Amniotic stem cell (primary cell): ENCODE data around the gene PLCB1.
"Not testable (repeated sequence)": the region's sequence is repeated elsewhere in the genome, so short reads cannot be mapped to it uniquely, and the experiment has no call there.

Experiments
- DNase-seq: peaks from one replicate; lab custom pipeline; 2025; lab: John Stamatoyannopoulos, UW

The PLCB1 gene

DNA sequence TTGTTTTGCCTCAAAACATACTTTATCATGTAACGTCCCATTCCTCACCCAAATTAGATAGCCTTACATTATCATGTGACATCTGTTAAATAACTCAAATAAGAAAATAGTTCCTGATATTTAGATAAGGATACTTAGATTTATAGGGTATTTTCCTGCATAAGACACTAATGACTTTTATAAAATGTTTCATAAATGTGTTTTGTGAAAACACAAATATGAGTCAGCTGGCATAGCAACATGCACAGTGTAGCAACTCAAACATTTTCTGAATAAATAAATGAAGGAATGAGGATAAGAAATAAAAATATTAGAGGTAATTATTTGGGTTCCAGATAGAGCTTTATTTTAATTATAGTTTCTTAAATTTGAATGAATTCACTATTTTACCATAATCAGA, 476.4 kb downstream of the PLCB1 start:
- DNase-seq, result no peak

DNA sequence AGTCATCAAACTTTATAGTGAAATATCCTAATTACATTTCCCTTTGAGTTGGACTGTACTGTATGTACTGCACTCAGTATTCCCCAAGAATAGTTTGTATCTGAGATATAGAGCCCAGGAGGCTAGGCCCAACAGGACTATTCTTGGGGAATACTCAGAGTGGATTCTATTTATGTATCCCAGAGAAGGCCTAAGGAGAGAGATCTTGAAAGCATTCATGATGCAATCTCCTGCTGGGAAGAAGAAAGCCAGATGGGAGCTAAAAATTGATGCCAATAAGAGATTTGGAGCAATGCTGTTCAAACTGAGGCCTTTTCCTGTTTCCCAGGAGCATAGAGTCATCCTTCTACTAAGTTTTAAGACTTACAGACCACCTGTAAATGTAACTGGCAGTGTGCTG, 484.7 kb downstream of the PLCB1 start:
- DNase-seq, result no peak

DNA sequence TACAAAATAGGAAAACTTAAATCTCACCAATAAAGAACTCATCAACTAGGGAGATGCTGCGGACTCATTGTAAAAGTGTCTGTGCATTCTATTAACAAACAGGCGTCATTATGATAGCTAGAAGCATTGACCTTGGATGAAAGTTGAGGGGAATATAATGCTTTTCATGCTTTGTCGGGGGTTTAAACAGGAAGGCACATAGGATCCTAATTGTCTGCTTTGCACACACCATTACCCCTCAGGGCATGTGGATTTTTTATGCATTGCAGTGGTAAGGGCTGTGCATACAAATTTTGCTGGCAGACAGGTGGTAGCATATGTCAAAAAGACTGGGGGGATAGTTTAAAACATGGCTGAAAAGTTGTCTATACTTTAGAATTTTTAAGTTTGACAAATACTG, 488.9 kb downstream of the PLCB1 start:
- no peak for DNase-seq

DNA sequence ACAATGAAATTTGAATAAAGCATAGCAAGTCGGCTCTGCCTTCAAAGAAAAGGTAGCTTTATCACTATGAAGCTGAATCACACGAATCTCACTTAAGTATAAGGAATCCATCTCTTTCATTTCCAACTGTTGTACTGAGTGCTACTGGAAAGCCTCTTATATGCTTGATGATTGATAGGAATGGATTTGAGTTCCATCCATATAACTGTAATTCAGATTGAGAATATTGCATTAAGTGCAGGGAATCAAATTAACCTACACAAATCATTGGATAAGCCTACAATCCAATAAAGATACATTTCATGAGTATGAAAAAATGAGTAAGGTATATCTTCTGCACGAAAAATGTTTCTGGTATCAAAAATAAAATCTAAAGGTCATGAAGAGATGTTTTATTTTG, 492.0 kb downstream of the PLCB1 start:
- DNase-seq, result no peak

DNA sequence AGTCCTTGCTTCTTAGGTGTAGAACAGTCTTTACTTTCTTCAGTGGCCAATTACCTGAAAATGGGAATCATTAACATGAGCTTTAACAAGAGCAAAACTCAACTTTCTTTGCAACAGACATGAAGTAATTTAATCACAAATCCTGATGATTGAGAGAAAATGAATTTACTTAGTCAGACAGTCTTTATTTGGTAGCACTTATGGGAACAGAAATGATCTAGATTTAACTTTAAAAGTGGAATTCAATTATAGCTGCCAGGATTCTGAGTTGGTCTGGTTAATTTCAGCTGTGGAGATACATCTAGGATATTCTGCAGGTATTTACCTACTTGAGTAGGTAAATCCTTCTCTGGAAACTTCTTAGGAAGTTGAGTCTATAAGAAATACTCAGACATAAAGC, 492.6 kb downstream of the PLCB1 start:
- no peak for DNase-seq

DNA sequence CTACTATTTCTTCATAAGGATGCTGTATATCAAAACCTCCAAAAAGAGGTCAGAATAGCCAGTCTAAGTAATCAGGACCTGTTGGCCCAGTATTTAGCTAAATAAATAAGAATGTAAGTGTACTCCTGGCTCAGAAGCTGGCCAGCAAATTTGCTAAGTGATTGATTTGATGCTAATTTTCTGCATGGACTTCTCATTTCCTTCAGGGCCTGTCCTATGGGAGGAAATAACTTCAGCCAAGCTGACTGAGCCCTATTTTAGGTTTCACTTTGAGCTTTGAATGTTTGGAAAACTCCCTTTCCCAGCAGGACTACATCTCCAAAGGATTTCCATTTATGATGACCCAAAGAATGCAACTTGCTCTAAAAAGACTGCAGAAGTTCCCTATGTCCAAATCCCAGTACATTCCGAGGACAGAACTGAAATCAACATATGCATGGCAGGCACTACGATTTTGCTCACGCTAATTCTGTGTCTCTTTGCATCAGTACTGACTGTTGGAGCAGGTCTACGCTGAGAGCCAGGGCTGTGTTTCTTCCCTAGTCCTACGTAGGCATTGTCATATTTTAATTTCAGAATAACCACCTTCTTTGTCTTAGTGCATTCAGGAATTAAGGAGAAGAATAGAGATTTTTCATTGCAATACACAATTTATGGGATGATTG, 495.4 kb downstream of the PLCB1 start:
- no peak for DNase-seq

DNA sequence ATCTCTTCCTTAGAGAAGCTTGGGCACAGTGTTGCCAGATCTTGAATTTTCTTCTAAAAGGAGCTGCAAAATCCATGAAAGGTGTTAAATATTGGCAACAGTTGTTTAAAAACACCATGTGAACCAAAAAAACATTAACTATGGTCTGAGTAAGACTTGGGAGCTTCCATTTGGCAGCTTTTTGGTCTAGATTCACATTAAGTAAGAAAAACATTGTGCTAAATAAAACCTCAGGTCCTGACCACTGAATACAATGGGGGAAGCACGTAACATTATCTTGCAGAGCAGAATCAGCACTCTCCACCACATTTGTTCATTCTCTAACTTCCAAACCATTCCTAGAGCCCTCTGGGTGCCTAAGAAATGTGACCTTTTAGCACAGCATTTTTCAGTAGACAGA, 499.2 kb downstream of the PLCB1 start:
- DNase-seq, result no peak

DNA sequence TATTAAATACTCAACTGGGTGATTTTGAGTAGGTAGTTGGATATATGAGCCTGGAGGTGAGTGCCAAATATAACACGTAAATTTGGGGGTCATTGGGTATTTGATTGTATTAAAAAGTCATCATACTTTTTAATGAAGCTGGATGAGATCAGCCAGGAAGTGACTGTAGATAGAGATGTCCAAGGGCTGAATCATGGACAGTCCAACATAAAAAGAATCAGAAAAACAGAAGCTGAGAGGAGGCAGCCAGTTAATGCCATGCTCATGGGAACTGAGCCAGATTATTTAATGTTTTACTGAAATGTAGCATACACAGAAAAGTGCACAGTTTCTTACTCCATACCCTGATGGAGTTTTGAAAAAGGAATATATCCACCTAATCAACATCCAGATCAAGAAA, 501.3 kb downstream of the PLCB1 start:
- no peak for DNase-seq

DNA sequence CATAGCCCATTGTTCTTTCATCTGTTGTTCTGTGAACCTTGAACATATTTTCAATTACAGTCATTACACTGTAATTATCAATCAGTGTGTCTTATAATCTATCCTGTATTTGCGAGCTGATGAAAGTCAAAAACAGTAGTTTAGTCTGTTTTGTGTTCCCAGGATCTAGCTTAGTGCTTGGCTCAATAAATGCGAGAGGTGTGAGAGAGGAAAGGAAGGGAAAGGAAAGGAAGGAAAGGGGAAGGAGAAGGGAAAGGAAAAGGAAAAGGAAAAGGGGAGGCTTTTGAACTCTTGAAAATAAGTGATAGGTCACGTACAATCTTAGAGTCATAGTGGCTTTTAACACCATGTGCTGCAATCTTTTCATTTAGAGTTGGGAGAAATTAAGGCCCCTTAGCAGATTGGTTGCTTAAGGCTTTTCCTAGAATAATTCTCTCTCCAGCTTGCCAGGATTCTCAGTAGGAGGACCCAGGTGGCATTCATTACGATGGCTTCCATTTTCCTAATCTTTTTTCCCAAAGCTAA, 503.0 kb downstream of the PLCB1 start:
- no peak for DNase-seq

DNA sequence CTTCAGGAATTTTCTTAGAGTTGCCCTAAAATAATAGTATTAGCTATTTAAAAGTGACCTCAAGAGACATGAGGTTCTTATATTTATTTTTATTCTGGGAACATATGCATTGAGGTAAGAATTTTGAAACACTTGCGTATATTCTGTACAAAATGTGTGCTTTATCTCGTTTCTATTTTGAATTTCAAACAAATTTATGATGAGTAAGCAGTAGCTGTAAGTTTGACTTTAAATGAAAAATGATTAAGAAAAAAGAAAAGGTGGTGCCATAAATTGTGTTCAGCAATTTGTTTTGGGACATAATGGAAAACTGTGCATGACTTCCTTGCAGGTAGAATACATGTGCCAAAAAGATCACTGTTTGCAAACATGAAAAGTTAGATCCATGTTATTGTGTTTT, 503.8 kb downstream of the PLCB1 start:
- no peak for DNase-seq

DNA sequence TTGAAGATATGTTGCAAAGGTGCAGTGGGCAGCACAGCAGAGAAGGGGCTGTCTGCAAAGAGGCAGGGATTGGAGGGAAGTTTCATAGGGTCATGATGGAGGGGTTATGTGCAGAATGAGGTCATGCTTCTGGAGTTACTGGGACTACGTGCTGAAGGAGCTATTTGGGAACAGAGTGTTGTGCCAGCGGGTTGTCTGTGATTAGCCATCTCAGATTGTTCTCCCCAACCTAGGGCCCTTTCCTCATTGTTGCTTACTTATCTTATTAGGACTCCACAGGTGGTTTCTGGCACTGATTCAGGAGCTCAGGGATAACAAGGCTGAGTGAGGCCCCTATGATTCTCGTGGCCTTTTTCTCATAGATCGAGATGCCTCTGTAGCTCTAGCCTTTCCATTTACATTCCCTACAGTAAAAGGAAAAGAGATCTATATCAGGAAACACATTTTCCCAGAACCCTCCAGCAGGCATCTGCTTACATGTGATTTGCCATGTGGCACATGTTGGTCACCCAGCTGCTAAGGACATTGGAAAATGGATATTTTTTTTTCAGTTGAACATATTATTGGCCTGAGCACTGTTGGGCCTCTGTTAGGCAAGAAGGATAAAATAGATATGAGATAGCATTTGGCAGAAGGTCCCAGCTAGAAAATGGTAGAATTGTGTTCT, 507.2 kb downstream of the PLCB1 start:
- DNase-seq, result no peak

DNA sequence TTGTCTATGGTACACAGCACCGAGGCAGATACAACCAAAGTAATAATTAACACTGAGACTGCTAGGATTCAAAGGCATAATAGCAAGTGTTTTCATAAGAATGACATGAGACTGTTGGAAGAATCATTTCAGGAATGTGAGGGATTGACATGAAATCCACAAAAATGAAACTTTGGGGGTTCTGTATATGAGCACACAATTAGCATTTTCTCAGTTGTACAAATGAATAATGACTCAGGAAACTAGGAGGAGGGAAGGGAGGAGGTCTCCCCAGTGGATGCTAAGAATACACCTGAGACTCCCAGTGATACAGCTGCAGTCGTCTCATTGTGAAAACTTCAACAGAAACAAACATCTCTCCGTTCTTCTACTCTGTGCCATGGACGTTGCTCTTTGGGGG, 508.4 kb downstream of the PLCB1 start:
- no peak for DNase-seq

DNA sequence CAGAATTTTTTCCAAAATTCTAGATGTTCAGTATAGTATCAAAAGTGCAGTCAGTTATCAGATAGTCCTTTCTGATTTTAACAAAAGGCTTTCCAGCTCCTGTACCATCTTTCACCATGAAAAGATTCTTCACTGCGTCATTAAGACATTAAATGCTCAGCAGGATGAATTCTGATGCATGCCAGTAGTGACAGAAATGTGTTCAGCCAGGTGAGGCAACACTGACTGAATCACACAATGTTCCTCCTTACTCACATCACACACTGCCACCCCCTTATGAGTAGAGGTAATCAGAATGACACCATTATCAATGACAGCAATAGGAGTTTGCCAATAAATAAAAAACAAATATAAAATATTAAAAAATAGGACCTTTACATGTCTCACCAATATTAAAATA, 510.2 kb downstream of the PLCB1 start:
- DNase-seq, result no peak

DNA sequence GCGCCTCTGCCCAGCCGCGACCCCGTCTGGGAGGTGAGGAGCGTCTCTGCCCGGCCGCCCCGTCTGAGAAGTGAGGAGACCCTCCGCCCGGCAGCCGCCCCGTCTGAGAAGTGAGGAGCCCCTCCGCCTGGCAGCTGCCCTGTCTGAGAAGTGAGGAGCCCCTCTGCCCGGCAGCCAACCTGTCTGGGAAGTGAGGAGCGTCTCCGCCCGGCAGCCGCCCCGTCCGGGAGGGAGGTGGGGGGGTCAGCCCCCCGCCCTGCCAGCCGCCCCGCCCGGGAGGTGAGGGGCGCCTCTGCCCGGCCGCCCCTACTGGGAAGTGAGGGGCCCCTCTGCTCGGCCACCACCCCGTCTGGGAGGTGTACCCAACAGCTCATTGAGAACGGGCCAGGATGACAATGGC, 512.4 kb downstream of the PLCB1 start:
- DNase-seq, result not testable (repeated sequence)

DNA sequence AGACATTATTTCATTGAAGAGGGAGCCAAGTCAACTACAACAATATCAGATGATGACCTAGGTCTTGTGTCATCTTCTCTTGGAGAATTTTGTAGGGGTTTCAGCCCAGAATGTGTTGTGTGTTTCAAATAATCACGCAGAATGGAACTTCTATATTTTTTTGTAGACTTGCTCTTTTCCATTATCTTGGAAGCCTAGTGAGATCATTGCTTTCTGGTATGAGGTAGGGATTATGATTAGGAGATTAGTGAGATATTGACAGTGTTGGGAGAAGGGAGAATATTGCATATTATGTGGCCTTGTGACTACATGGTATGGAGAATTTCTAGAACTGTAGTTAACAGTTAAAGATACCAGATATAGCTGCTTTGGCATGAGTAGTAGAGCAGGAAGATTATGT, 513.3 kb downstream of the PLCB1 start:
- no peak for DNase-seq

DNA sequence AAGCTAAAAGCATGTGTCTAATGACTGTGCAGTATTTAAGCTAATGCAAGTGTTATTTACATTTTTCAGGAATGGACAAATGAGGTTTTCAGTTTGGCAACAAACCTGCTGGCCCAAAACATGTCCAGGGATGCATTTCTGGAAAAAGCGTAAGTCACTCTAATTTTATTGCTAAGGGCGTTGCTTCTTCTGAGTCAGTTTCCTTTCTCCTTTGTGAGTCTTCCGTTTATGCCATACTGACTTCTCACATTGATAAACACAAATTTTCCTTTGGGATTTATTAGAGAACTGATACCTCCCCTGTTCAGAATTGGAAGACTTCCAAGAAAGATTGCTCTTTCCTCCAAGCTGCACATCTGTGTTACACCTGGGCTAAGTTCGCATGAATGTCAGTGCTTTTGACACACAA, 514.0 kb downstream of the PLCB1 start:
- DNase-seq, result no peak

DNA sequence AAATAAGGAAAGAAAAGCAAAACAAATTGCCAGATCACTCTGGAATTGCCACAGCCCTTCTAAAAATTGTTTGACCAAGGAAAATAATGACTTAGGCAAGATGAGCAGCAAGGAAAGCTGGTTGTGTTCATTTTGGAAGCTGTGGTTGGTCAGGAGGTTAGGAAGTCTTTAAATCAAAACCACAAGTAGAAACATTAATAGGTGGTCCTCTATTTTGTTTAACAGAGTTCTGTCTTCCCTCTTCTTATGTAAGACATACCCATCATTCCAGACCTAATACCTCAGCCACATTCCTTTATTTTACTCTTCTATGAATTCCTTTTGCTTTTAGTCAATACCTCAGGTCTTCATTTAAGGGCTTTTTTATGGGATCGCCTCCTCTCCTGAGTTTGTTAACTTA, 514.6 kb downstream of the PLCB1 start:
- no peak for DNase-seq

DNA sequence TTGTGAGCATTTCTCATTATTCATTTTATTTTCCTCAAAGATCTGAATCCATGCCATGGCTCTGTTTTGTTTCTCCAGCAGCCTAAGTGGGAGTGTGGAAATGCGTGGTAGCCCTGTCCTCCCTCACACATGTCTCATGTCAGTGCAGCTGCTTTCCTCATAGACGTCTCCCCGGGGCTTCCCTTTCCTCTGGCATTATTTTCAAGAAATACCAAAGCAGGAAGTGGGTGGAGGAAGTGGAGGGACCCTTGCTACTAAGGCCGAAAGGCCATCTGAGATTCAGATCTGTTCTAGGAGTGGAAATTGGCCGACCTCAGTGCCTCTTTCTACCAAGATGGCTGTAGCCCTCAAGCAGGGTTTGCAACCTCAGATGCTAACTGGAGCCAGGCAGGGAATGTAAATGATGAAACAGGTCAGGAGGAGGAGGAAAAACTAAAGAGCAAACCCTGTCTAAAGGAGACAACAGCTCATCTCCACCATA, 515.9 kb downstream of the PLCB1 start:
- no peak for DNase-seq

DNA sequence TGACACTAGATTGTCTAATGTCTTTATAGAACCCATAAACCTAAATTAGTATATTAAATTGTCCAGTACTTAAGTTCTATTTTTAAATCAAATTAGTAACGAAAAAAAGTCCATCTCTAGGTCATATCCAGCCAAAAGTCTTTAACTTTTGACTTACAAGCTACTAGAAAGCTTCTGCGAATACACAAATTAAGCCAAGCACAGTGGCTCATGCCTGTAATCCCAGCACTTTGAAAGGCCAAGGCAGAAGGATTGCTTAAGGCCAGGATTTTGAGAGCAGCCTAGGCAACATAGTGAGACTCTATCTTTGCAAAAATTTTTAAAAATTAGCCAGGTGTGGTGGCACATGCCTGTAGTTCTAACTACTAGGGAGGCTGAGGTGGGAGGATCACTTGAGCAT, 516.4 kb downstream of the PLCB1 start:
- DNase-seq, result no peak

DNA sequence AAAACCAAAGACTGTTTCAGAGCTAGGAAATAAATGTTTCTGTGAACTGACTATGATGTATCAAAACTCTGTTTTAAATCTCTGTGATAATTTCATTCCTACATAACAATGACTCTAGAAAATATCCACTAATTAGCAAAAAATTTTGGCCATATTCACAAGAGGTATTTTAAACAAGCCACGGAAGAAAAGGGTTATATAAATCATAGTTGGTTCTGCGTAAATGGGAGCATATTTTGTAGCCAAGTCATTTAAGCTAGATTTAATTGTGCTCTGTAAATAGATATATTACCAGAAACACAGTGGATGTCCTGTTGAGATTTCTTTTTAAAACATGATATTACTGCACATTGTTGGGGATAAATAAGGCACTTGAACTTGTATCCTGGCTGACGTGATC, 520.3 kb downstream of the PLCB1 start:
- no peak for DNase-seq

DNA sequence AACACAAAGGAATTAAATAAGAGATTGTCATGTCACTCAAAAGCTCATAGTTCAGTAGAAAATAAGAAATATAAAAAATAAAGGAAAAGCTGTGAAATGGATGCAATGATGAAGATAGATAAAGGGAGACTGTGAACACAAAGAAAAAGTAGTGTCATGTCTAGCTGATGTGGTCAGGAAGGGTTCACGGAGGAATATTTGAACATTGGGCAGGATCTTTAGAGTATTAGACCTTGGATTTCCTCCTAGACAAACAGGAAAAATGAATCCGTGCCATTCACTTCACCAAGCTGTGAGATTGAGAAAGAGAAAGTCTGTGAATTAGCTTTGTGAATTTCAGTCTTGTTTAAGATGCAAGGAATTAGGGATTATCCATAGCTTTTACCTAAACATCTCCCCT, 522.4 kb downstream of the PLCB1 start:
- DNase-seq, result no peak

DNA sequence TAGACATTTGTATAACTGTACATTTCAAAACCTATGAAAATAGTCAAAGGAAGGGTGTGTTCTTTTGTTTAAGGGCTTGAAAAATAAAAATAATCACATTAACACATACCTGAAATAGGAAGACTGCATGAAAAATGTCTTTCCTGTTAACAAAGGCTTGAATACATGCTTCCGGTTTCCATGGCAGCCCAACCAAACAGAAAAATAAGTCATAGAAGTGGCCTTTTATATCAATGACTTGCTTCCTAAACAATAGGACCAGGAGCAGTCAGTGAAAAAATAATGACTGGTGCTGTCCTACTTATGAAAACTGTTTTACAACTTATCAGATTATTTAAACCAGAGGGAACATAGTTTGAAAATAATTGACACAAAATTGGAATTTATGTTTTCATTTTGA, 524.3 kb downstream of the PLCB1 start:
- no peak for DNase-seq

DNA sequence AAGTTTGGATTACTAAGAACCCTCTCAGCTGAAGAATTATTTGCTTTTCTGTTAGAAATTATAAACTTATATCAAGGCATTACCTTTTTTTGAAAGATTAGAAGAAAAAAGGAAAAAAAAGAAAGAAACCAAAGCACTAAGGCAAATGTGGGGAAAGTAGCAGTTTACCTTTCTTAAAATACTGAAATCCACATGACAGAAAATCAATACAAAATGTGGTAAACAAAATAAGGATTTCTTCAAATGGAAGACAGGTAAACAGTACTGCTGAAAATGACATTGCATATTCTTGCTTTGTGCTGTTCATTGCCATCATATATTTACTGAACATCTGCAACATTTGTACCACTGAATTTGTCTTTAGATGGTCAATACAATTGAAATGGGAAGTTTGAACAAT, 525.6 kb downstream of the PLCB1 start:
- DNase-seq, result no peak

DNA sequence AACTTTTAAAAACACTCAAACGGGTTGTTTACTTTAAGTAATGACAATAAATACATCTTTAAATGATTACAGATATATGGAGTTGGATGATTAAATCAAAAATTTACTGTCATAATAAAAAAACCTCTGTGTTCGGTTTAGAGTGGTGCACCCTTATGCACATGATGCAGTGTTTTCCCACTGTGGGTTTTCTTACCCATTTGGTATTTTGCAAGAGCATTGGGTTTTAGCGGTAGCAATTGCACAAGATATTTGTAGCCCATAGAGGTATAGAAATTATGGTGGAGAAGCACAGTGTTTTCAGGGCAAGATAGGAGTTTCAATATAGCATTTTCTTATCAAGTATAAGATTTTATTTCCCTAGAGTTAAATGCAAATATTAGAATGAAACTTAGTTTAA, 526.0 kb downstream of the PLCB1 start:
- DNase-seq, result no peak
